IMR-90 (cell line): Measurements from ENCODE around the gene TPM2. TPM values are rescaled to one million over a fixed set of nuclear protein-coding genes. Genes with fewer than 3 reads are reported as not detected.

Experiments
- ATAC-seq: fragments of 200-7000 bp; cut with Tn5 transposase; 2 replicates; pipeline ENCODE4 v1.9.1; 2020; ENCODE audit warnings: low read depth, mild to moderate bottlenecking, moderate library complexity
- BruUV-seq: library from RNA; stranded (reverse); fragments of 400-500 nt; replicated peaks from 2 replicates; lab custom pipeline; 2021; lab: Mats Ljungman, UMichigan
- CTCF ChIA-PET: fragments of 300-600 bp; formaldehyde crosslinking; extraction: SDS; loops from one replicate; lab custom pipeline; 2021; ENCODE audit warnings: antibody characterized with exemption; lab: Yijun Ruan, JAX
- POLR2A ChIA-PET: fragments of 300-600 bp; sonication (Branson Sonifier 250); formaldehyde crosslinking; loops from one replicate; lab custom pipeline; 2022; ENCODE audit warnings: antibody characterized with exemption; ENCODE audit not compliant: unreplicated experiment; lab: Charles Lee
- DNase-seq: peaks from one replicate; pipeline ENCODE4 v3.0.0; 2013
- H2AFZ ChIP-seq: replicated peaks from 2 replicates; pipeline ENCODE3; 2013; ENCODE audit warnings: low read length, mild to moderate bottlenecking; ENCODE audit not compliant: poor library complexity
- H2AK5ac ChIP-seq: 2 replicates; pipeline ENCODE4 v1.6.1; 2013; ENCODE audit warnings: low read depth, low read length, inconsistent platforms
- H2AK9ac ChIP-seq: replicated peaks from 2 replicates; pipeline ENCODE3; 2013; ENCODE audit warnings: mild to moderate bottlenecking, low read depth, low read length, moderate library complexity; ENCODE audit not compliant: poor library complexity
- H2BK120ac ChIP-seq: 2 replicates; pipeline ENCODE4 v1.6.1; 2013; ENCODE audit warnings: low read depth, low read length, inconsistent platforms
- H2BK15ac ChIP-seq: 3 replicates; pipeline ENCODE4 v1.6.1; 2013; ENCODE audit warnings: low read depth, low read length, inconsistent platforms
- H2BK20ac ChIP-seq: 2 replicates; pipeline ENCODE4 v1.6.1; 2013; ENCODE audit warnings: low read depth, mild to moderate bottlenecking, inconsistent platforms, low read length, moderate library complexity
- H2BK5ac ChIP-seq: 2 replicates; pipeline ENCODE4 v1.6.1; 2013; ENCODE audit warnings: mild to moderate bottlenecking, low read depth, low read length, inconsistent platforms; ENCODE audit not compliant: poor library complexity, severe bottlenecking
- H3K14ac ChIP-seq: replicated peaks from 2 replicates; pipeline ENCODE4 v1.6.1; 2013; ENCODE audit warnings: low read depth, low read length, inconsistent platforms
- H3K18ac ChIP-seq: 2 replicates; pipeline ENCODE4 v1.6.1; 2013; ENCODE audit warnings: low read depth, low read length, control low read depth
- H3K23ac ChIP-seq: 2 replicates; pipeline ENCODE4 v1.6.1; 2013; ENCODE audit warnings: low read depth, low read length, inconsistent platforms
- H3K27ac ChIP-seq: 2 replicates; pipeline ENCODE4 v1.5.1; 2013; ENCODE audit warnings: mild to moderate bottlenecking, control low read depth, low read length; ENCODE audit not compliant: insufficient read depth
- H3K27me3 ChIP-seq: 2 replicates; pipeline ENCODE4 v1.6.1; 2013; ENCODE audit warnings: low read length; ENCODE audit not compliant: control insufficient read depth, insufficient read depth
- H3K36me3 ChIP-seq: 2 replicates; pipeline ENCODE4 v1.6.1; 2013; ENCODE audit warnings: low read length, mixed read lengths; ENCODE audit not compliant: control insufficient read depth, insufficient read depth
- H3K4ac ChIP-seq: 2 replicates; pipeline ENCODE4 v1.6.1; 2013; ENCODE audit warnings: low read depth, low read length, inconsistent platforms
- H3K4me1 ChIP-seq: 2 replicates; pipeline ENCODE4 v1.6.1; 2013; ENCODE audit warnings: low read length, mixed read lengths; ENCODE audit not compliant: control insufficient read depth, insufficient read depth
- H3K4me2 ChIP-seq: 2 replicates; pipeline ENCODE4 v1.6.1; 2013; ENCODE audit warnings: low read depth, mild to moderate bottlenecking, control low read depth, low read length, moderate library complexity
- H3K4me3 ChIP-seq: 2 replicates; pipeline ENCODE4 v1.5.1; 2013; ENCODE audit warnings: low read depth, mild to moderate bottlenecking, control low read depth, low read length, moderate library complexity; ENCODE audit not compliant: insufficient read depth
- H3K56ac ChIP-seq: 2 replicates; pipeline ENCODE4 v1.6.1; 2013; ENCODE audit warnings: low read length, inconsistent platforms; ENCODE audit not compliant: insufficient read depth; ENCODE audit errors: extremely low read depth
- H3K79me1 ChIP-seq, 2 experiments: 2 replicates each; pipeline ENCODE4 v1.6.1; 2013; ENCODE audit warnings: low read length in 2 of 2, inconsistent platforms in 1 of 2, low read depth in 1 of 2
- H3K9ac ChIP-seq: 2 replicates; pipeline ENCODE4 v1.6.1; 2013; ENCODE audit warnings: low read depth, low read length, control low read depth
- H3K9me1 ChIP-seq: 2 replicates; pipeline ENCODE4 v1.6.1; 2013; ENCODE audit warnings: low read length, inconsistent platforms; ENCODE audit not compliant: insufficient read depth
- H3K9me3 ChIP-seq: 2 replicates; pipeline ENCODE4 v1.6.1; 2013; ENCODE audit warnings: low read length; ENCODE audit not compliant: control insufficient read depth, insufficient read depth
- H4K20me1 ChIP-seq: 2 replicates; pipeline ENCODE4 v1.6.1; 2013; ENCODE audit warnings: low read length, inconsistent platforms; ENCODE audit not compliant: insufficient read depth
- H4K5ac ChIP-seq: 2 replicates; pipeline ENCODE4 v1.6.1; 2013; ENCODE audit warnings: mild to moderate bottlenecking, low read depth, low read length, control low read depth
- H4K8ac ChIP-seq, 2 experiments: 2 replicates each; pipeline ENCODE4 v1.6.1; 2013; ENCODE audit warnings: low read depth in 2 of 2, low read length in 2 of 2, control low read depth in 1 of 2, inconsistent platforms in 1 of 2
- H4K91ac ChIP-seq: 2 replicates; pipeline ENCODE4 v1.6.1; 2013; ENCODE audit warnings: low read depth, low read length, inconsistent platforms; ENCODE audit not compliant: insufficient read depth
- MXI1 ChIP-seq: IDR thresholded peaks from 2 replicates; pipeline ENCODE4 v1.6.1; 2012; ENCODE audit warnings: low read depth, mild to moderate bottlenecking, low read length, moderate library complexity, borderline replicate concordance
- NFE2L2 ChIP-seq: fragments of 150-350 bp; IDR thresholded peaks from 2 replicates; pipeline ENCODE4 v1.6.1; 2016; ENCODE audit warnings: low read depth, mild to moderate bottlenecking, low read length
- RAD21 ChIP-seq: IDR thresholded peaks from 2 replicates; pipeline ENCODE4 v1.6.1; 2012; ENCODE audit warnings: low read length, improper control_type of control experiment
- RFX5 ChIP-seq: IDR thresholded peaks from 2 replicates; pipeline ENCODE4 v1.8.0; 2012; ENCODE audit warnings: low read depth, mild to moderate bottlenecking, low read length, moderate library complexity
- WGBS, 2 experiments: methylation state at CpG; one replicate each; pipeline versions ENCODE4 v1.1.5 to v1.1.7; 2013; ENCODE audit warnings: missing lambda C conversion rate in 2 of 2; ENCODE audit not compliant: insufficient read length in 1 of 2; ENCODE audit errors: extremely low coverage in 2 of 2; 5-methylcytosine and 5-hydroxymethylcytosine counted together
- dilution Hi-C: fragments of 300-500 bp; cut with HindIII; formaldehyde crosslinking; loops from one replicate; pipeline ENCODE4 v1.14.3; 2018; ENCODE audit warnings: low sequenced_read_pairs; ENCODE audit not compliant: unreplicated experiment
- in situ Hi-C: fragments of 300-500 bp; cut with MboI; formaldehyde crosslinking; loops from 3 replicates; pipeline ENCODE4 v1.14.3; 2019; ENCODE audit warnings: low sequenced_read_pairs, inconsistent platforms, mixed read lengths
- intact Hi-C: fragments of 100-400 bp; cut with micrococcal nuclease; formaldehyde crosslinking; loops from 2 replicates; pipeline ENCODE4 v1.10.0; 2022
- polyA plus RNA-seq, 3 experiments: library from polyadenylated mRNA; depleted of rRNA; stranded (reverse); fragments of >200 nt; gene quantifications; 2 replicates each; pipeline ENCODE4 v1.2.3, GENCODE V29; 2012; ENCODE audit warnings: low replicate concordance in 1 of 3
- total RNA-seq: library from RNA; depleted of rRNA; stranded (reverse); fragments of >200 nt; gene quantifications from 2 replicates; pipeline ENCODE4 v1.2.3, GENCODE V29; 2012
- TF ChIP-seq, protein P1 (sequence below): conservative IDR thresholded peaks from 2 replicates; pipeline ENCODE4 v1.5.1; 2012; ENCODE audit warnings: mild to moderate bottlenecking, low read depth, low read length, improper control_type of control experiment

Gene TPM2
- total and polyA plus RNA-seq, 2 of the 4 experiments (the other 2 are of a cell fraction), result 960 to 2,500 TPM

DNA sequence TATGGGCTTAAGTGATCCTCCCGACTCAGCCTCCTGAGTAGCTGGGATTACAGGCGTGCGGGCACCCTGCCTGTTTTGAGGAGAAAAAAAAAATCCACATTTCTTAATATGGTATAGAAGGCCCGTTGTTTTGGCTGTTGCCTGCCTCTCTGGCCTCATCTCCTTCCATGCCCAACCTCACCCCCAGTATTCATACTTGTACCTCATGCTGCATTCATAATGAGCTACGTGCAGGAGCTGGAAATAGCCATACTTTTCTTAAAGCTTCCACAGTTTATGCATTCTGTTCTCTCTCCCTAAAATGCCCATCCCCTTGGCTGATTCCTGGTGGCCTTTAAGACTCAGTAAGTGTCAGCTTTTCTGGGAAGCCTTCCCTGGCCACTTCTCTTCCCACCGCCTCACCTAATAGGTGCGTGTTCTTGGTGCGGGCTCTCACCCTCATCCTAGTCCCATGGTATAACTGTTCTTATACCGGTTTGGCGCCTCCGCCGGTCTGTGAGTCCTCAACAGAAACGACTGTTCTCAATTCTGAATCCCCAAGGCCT lies 2.1 kb upstream of the TPM2 start:
- H4K91ac ChIP-seq, result peak overlapping the region; percentile 97; the same call in 1 of the 2 replicates
- no peaks in the 10 kb centered on the region for H3K27me3 ChIP-seq
- DNase-seq, result no peak
- H2BK120ac ChIP-seq, result 0 out of 2 replicates have a peak overlapping the region, but pooled peaks have one; percentile 4
- H2AFZ ChIP-seq, result no peak overlapping the region
- peak overlapping the region; percentile 93 to 96; a peak in 3 of 4 replicates for H4K8ac ChIP-seq
- in situ Hi-C loops (no loop called here), dilution Hi-C loops (no loop called here), intact Hi-C loops (loop anchor here (2.0 to 5.0 kb wide), 2 partner anchors 35 to 37 kb away; partner anchors contain the start of genes CCDC107 and RMRP)
- POLR2A ChIA-PET, result interaction anchor here (0.6 to 2.3 kb wide), 2 partner anchors 9 to 36 kb away, joined by 3 to 23 read pairs; no protein-coding TSS in a partner anchor
- H3K9ac ChIP-seq, result peak overlapping the region; percentile 95; the same call in 1 of the 2 replicates
- H3K36me3 ChIP-seq, result peaks cover 27% of the 10 kb centered on the region
- H3K9me3 ChIP-seq, result no peaks in the 10 kb centered on the region
- no peak overlapping the region; the same call in 1 of the 2 replicates for H3K18ac ChIP-seq
- peak overlapping the region; percentile 84; the same call in 1 of the 2 replicates for H3K23ac ChIP-seq
- peaks cover 0 to 53% of the 10 kb centered on the region in 2 experiments for H3K79me1 ChIP-seq
- H3K9me1 ChIP-seq, result peaks cover 22% of the 10 kb centered on the region
- no peak overlapping the region for H2BK15ac ChIP-seq
- CTCF ChIA-PET, result interaction anchor here (0.6 to 0.9 kb wide), 3 partner anchors 9 to 31 kb away, joined by 4 to 5 read pairs (median 4); no protein-coding TSS in a partner anchor
- H3K56ac ChIP-seq, result no peak overlapping the region
- H2BK5ac ChIP-seq, result peak overlapping the region; percentile 98
- peak overlapping the region; percentile 19 for H2AK9ac ChIP-seq
- H3K4ac ChIP-seq, result peak overlapping the region; percentile 96
- peak overlapping the region; percentile 98; the same call in 1 of the 2 replicates for H3K27ac ChIP-seq
- 80% methylated on average over 1 of the region's 13 CpGs; no CpG with 5 or more reads in 1 of the 2 experiments for WGBS, 2 experiments
- H3K14ac ChIP-seq, result peak overlapping the region; percentile 91; the same call in 1 of the 2 replicates
- TF ChIP-seq MXI1 (no peak), NFE2L2 (no peak), RAD21 (no peak), RFX5 (no peak)
- TF ChIP-seq, protein P1, sequence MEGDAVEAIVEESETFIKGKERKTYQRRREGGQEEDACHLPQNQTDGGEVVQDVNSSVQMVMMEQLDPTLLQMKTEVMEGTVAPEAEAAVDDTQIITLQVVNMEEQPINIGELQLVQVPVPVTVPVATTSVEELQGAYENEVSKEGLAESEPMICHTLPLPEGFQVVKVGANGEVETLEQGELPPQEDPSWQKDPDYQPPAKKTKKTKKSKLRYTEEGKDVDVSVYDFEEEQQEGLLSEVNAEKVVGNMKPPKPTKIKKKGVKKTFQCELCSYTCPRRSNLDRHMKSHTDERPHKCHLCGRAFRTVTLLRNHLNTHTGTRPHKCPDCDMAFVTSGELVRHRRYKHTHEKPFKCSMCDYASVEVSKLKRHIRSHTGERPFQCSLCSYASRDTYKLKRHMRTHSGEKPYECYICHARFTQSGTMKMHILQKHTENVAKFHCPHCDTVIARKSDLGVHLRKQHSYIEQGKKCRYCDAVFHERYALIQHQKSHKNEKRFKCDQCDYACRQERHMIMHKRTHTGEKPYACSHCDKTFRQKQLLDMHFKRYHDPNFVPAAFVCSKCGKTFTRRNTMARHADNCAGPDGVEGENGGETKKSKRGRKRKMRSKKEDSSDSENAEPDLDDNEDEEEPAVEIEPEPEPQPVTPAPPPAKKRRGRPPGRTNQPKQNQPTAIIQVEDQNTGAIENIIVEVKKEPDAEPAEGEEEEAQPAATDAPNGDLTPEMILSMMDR, result no peak
- H4K5ac ChIP-seq, result peak overlapping the region; percentile 37
- H3K4me3 ChIP-seq, result no peak overlapping the region
- ATAC-seq, result no peak
- no TSS peak for BruUV-seq
- H3K4me2 ChIP-seq, result no peak overlapping the region
- H3K4me1 ChIP-seq, result peaks cover 15% of the 10 kb centered on the region
- H2BK20ac ChIP-seq, result no peak overlapping the region
- peaks cover 37% of the 10 kb centered on the region for H4K20me1 ChIP-seq
- peak overlapping the region; percentile 12 for H2AK5ac ChIP-seq
